ENCODE measurements around the gene GRN. TPM values are rescaled to one million over a fixed set of nuclear protein-coding genes. Genes with fewer than 3 reads are reported as not detected.

GRN gene
- total and polyA plus RNA-seq, 9 of the 15 experiments (the other 6 are each of a cell fraction or from before 2014, with no cell fraction given) = 5.4 to 75.3 (median 20.7) TPM

DNA sequence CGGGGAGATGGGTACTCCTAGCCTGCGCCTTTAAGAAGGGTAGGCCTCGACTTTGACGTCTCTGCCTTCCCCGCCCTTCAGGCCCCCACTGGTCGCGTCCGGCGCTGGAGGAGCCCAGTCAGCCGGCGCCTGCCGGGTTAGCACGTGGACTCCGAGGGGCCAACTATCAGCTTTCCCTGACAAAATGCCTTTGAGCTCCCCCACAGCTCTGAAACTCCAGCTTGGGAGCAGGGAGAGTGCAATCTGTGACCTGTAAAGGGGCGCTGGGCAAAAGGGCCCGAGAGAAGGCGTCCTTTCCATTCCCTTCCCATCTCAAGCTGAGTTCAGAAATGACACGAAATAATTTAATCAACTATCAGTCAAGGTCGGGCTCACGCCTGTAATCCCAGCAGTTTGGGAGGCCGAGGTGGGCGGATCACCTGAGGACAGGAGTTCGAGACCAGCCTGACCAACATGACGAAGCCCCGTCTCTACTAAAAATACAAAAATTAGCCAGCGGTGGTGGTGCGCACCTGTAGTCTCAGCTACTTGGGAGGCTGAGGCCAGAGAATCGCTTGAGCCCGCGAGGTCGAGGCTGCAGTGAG is 18.1 kb upstream of the GRN start:
- in situ Hi-C loops (cut with MboI) (loop anchor here (5.0 to 25.0 kb wide), 2 partner anchors 115 to 390 kb away; partner anchors contain the start of gene PPY), intact Hi-C loops (cut with micrococcal nuclease) (no loop called here)
- peak overlapping the region; percentile 58 for H2AFZ ChIP-seq (ENCODE audit: low read depth, low read length)
- DNase-seq (ENCODE audit: extremely low read depth in 1 of 4, low spot score in 3 of 4) = peak; percentile 89 to 97 (median 92)
- peaks cover 30% of the 10 kb centered on the region for H3K79me2 ChIP-seq (ENCODE audit: control insufficient read depth, insufficient read depth, low read length)
- ATAC-seq = peak; percentile 84
- no peaks in the 10 kb centered on the region for H4K20me1 ChIP-seq (replicated peaks; ENCODE audit: control insufficient read depth, insufficient read depth, low read length)
- no TSS peak for BruUV-seq (replicated peaks)
- H3K9me1 ChIP-seq (ENCODE audit: control insufficient read depth, insufficient read depth, low read length) = no peaks in the 10 kb centered on the region
- ChIA-PET CTCF (ENCODE audit: low intra/inter-chr PET ratio) (interaction anchor here (3.6 kb wide), 1 partner anchor 116 kb away, joined by 16 read pairs; no protein-coding TSS in a partner anchor), POLR2A (interaction anchor here (0.6 to 1.0 kb wide), 9 partner anchors 9 to 131 kb away, joined by 3 to 7 read pairs (median 3); no protein-coding TSS in a partner anchor)
- H3K4me1 ChIP-seq (replicated peaks in 1 of 2; ENCODE audit: control insufficient read depth in 2 of 2, insufficient read depth in 2 of 2, low read length in 2 of 2) = peaks cover 11 to 58% of the 10 kb centered on the region in 2 experiments; a peak in 4 of 5 replicates
- H3K9ac ChIP-seq (ENCODE audit: insufficient read depth in 1 of 2, low read depth in 2 of 2, low read length in 2 of 2) = peak overlapping the region in 1 of 2 experiments; percentile 74; a peak in 1 of 4 replicates
- no peaks in the 10 kb centered on the region for H3K9me3 ChIP-seq (replicated peaks; ENCODE audit: control insufficient read depth, insufficient read depth, low read depth, low read length)
- peak overlapping the region; percentile 51; the same call in 1 of the 2 replicates for H3K4me2 ChIP-seq (ENCODE audit: insufficient read depth, low read length)
- peak; percentile 89 for FAIRE-seq
- H3K36me3 ChIP-seq (ENCODE audit: control insufficient read depth, insufficient read depth, low read length) = peaks cover 12% of the 10 kb centered on the region; the same call in 2 of the 3 replicates
- H3K4me3 ChIP-seq = no peak overlapping the region
- H3K27me3 ChIP-seq (ENCODE audit: control insufficient read depth in 2 of 2, insufficient read depth in 2 of 2, low read length in 2 of 2) = no peaks in the 10 kb centered on the region
- whole genome bisulfite sequencing (ENCODE audit: insufficient coverage, low coverage, missing lambda C conversion rate) = 39% methylated on average over 21 of the region's 31 CpGs
- H3K27ac ChIP-seq (ENCODE audit: extremely low read depth, low read depth, low read length) = peak overlapping the region; percentile 8; the same call in 1 of the 3 replicates
- TF ChIP-seq CXXC5 (CRISPR knock-in tag; IDR thresholded peaks at IDR 0.05) = peak; percentile 88
- peak; percentile 60; the same call in 1 of the 2 replicates for TF ChIP-seq EGR1 (conservative IDR thresholded peaks at IDR 0.05)
- TF ChIP-seq, protein P1, sequence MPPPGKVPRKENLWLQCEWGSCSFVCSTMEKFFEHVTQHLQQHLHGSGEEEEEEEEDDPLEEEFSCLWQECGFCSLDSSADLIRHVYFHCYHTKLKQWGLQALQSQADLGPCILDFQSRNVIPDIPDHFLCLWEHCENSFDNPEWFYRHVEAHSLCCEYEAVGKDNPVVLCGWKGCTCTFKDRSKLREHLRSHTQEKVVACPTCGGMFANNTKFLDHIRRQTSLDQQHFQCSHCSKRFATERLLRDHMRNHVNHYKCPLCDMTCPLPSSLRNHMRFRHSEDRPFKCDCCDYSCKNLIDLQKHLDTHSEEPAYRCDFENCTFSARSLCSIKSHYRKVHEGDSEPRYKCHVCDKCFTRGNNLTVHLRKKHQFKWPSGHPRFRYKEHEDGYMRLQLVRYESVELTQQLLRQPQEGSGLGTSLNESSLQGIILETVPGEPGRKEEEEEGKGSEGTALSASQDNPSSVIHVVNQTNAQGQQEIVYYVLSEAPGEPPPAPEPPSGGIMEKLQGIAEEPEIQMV (tag; conservative IDR thresholded peaks at IDR 0.05; ENCODE audit: low read depth) = no peak
- peak; percentile 85 for TF ChIP-seq HMGN3 (IDR thresholded peaks at IDR 0.05; ENCODE audit: borderline replicate concordance, extremely low read depth, insufficient read length, low read depth, low read length)
- TF ChIP-seq MYC (IDR thresholded peaks at IDR 0.05; ENCODE audit: low read depth, low read length) = peak; percentile 99
- no peak for TF ChIP-seq MYC (CRISPR knock-in tag; IDR thresholded peaks at IDR 0.05; ENCODE audit: borderline replicate concordance, low read depth)
- TF ChIP-seq FOXK2 (conservative IDR thresholded peaks at IDR 0.05 in 1 of 2, IDR thresholded peaks at IDR 0.05 in 1 of 2; ENCODE audit: low read depth in 2 of 2) = peak in 1 of 2 experiments; percentile 20; a peak in 1 of 4 replicates
- TF ChIP-seq, protein P2, sequence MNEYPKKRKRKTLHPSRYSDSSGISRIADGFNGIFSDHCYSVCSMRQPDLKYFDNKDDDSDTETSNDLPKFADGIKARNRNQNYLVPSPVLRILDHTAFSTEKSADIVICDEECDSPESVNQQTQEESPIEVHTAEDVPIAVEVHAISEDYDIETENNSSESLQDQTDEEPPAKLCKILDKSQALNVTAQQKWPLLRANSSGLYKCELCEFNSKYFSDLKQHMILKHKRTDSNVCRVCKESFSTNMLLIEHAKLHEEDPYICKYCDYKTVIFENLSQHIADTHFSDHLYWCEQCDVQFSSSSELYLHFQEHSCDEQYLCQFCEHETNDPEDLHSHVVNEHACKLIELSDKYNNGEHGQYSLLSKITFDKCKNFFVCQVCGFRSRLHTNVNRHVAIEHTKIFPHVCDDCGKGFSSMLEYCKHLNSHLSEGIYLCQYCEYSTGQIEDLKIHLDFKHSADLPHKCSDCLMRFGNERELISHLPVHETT (CRISPR knock-in tag; conservative IDR thresholded peaks at IDR 0.05 in 1 of 2, IDR thresholded peaks at IDR 0.05 in 1 of 2) = peak in 1 of 2 experiments; percentile 33; a peak in 1 of 4 replicates
- TF ChIP-seq RB1 (IDR thresholded peaks at IDR 0.05; ENCODE audit: low read depth) = peak; percentile 53; the same call in 1 of the 2 replicates
- TF ChIP-seq, protein P3, sequence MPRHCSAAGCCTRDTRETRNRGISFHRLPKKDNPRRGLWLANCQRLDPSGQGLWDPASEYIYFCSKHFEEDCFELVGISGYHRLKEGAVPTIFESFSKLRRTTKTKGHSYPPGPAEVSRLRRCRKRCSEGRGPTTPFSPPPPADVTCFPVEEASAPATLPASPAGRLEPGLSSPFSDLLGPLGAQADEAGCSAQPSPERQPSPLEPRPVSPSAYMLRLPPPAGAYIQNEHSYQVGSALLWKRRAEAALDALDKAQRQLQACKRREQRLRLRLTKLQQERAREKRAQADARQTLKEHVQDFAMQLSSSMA (CRISPR knock-in tag; IDR thresholded peaks at IDR 0.05) = no peak
- TF ChIP-seq DIDO1 (tag; IDR thresholded peaks at IDR 0.05; ENCODE audit: low read depth) = no peak
- TF ChIP-seq PHF20 (IDR thresholded peaks at IDR 0.05; ENCODE audit: partially characterized antibody) = peak; percentile 79
- TF ChIP-seq ZNF175 (CRISPR knock-in tag; IDR thresholded peaks at IDR 0.05; ENCODE audit: low read depth) = no peak
- TF ChIP-seq SRF (CRISPR knock-in tag; IDR thresholded peaks at IDR 0.05) = 0 out of 4 replicates have a peak, but pooled peaks of 1 of the 2 experiments have one; percentile 11
- TF ChIP-seq, protein P4, sequence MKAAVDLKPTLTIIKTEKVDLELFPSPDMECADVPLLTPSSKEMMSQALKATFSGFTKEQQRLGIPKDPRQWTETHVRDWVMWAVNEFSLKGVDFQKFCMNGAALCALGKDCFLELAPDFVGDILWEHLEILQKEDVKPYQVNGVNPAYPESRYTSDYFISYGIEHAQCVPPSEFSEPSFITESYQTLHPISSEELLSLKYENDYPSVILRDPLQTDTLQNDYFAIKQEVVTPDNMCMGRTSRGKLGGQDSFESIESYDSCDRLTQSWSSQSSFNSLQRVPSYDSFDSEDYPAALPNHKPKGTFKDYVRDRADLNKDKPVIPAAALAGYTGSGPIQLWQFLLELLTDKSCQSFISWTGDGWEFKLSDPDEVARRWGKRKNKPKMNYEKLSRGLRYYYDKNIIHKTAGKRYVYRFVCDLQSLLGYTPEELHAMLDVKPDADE (conservative IDR thresholded peaks at IDR 0.05; ENCODE audit: control insufficient read depth, low read depth, low read length) = 0 out of 2 replicates have a peak, but pooled peaks have one; percentile 35

Data from K562 (cell line).